HG02798 (cell line): ENCODE measurements around the gene FXR2.

Experiments
- ATAC-seq: cut with Tn5 transposase; IDR thresholded peaks from one replicate; pipeline ENCODE4 v1.9.1; 2021; ENCODE audit warnings: mild to moderate bottlenecking; ENCODE audit not compliant: unreplicated experiment, poor library complexity

FXR2 gene

GRCh38 chr17:7575481-7575883 lies 39.2 kb downstream of the FXR2 start:
- no peak for ATAC-seq

- ATAC-seq = no peak
Observed at GRCh38 chr17:7574176-7574953, 40.3 kb downstream of the FXR2 start.

DNA sequence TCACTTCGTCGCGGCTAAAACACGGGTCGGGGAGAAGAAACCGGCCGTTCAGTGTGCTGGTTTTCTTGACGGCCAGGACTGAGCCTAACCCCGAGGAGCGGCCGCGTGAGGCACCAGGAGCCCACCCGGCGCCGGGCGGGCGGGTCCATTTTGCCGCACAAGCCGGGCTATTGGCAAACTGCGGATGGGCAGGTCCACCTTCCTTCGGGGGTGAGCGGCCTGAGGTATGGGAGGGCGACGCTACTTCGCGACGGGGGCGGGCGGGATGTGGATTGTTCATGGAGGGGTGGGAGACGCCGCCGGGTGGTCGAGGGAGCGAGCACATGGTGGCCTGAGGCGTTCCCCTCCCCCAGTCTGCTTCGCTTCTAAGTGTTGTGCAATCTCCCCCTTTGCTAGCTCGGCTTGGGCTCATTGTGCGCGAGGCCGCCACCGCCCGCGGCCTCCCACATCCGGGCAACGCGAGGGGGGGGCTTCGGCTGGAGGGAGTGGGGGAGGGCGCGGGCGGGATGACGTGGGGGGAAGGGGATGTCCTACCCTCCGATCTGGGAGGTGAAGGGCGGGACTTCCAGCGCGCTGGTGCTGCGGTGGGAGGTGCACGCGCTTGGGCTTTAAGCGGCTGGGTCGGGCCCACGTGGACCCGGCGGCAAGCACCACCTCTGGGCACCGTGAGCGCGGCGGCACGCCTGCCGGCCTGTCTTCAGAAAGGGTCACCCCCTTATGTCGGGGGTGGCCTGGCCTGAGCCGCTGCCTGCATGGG lies 41.2 kb downstream of the FXR2 start:
- ATAC-seq = peak; percentile 27

DNA sequence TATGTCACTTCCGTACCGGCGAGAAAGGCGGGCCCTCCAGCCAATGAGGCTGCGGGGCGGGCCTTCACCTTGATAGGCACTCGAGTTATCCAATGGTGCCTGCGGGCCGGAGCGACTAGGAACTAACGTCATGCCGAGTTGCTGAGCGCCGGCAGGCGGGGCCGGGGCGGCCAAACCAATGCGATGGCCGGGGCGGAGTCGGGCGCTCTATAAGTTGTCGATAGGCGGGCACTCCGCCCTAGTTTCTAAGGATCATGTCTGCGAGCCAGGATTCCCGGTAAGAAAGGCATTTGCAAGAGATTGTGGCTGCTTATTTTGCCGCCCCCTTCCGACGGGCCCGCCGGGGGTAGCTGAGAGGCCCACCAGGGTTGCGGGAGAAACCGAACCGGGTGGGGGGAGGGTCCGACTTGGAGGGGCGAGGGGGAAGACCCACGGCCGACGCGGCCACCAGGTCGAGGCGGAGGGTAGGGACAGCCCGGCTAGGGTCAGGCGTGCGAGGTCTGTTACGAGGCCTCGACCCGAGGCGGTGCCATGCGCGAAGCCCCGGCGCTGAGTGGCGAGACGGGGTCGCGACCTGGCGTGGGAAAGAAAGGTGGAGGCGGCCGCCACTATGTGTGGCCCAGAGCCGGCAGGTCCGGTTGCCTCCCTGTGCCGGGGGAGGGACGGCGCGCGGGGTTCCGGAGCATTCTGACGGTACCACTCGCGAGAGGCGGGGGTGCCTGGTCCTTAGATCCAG lies 41.9 kb downstream of the FXR2 start:
- ATAC-seq = peak; percentile 90

DNA sequence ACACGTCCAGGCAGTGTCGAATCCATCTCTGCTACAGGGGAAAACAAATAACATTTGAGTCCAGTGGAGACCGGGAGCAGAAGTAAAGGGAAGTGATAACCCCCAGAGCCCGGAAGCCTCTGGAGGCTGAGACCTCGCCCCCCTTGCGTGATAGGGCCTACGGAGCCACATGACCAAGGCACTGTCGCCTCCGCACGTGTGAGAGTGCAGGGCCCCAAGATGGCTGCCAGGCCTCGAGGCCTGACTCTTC lies 42.4 kb downstream of the FXR2 start:
- no peak for ATAC-seq

GRCh38 chr17:7570351-7570750 lies 44.3 kb downstream of the FXR2 start:
- ATAC-seq = no peak

DNA sequence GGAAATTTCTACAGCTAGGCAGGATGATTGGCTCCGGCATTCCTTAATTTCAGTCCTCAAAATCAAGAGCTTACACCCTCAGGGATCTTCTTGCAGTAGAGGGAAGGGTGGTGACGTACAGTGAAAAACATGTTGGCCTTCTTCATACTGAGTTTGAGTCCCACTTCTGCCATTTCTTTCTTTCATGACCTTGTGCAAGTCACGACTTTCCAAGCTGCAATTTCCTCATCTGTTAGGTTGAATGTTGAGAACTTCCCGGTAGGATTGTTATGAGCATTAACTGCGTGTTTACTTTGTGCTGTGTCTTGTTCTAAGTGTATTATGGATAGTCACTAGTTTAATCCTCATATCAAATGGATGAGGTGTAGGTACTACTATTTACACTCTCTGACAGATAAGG lies 45.1 kb downstream of the FXR2 start:
- ATAC-seq = no peak

DNA sequence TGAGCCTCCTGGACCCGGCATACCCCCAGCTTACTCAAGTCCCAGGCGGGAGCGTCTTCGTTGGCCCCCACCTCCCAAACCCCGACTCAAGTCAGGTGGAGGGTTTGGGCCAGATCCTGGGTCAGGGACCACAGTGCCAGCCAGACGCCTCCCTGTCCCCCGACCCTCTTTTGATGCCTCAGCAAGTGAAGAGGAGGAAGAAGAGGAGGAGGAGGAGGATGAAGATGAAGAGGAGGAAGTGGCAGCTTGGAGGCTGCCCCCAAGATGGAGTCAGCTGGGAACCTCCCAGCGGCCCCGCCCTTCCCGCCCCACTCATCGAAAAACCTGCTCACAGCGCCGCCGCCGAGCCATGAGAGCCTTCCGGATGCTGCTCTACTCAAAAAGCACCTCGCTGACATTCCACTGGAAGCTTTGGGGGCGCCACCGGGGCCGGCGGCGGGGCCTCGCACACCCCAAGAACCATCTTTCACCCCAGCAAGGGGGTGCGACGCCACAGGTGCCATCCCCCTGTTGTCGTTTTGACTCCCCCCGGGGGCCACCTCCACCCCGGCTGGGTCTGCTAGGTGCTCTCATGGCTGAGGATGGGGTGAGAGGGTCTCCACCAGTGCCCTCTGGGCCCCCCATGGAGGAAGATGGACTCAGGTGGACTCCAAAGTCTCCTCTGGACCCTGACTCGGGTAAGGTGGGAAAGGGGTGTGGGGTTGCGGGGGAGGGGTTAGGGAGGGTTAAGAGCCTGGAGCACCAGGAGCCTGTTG lies 51.4 kb downstream of the FXR2 start:
- ATAC-seq = no peak

DNA sequence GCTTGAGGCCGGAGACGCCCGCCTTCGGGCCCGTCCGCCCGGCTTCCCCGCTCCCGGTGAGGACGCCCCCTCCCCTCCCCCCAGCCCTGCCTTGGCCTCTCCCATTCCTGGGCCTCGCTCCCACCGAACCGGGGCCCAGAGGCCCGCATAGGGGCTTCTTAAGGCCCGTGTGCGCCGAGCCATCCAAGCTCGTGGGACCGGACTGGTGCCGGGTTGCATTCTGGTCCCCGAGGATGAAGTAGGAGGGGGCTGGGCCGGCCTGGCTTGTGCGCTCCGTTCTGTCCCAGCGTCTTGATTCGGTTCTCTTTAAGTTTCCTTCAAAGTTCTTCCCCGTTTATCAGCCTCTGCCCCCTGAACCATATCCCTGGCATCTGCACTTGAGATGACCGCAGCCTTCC lies 52.5 kb downstream of the FXR2 start:
- peak; percentile 5 for ATAC-seq

DNA sequence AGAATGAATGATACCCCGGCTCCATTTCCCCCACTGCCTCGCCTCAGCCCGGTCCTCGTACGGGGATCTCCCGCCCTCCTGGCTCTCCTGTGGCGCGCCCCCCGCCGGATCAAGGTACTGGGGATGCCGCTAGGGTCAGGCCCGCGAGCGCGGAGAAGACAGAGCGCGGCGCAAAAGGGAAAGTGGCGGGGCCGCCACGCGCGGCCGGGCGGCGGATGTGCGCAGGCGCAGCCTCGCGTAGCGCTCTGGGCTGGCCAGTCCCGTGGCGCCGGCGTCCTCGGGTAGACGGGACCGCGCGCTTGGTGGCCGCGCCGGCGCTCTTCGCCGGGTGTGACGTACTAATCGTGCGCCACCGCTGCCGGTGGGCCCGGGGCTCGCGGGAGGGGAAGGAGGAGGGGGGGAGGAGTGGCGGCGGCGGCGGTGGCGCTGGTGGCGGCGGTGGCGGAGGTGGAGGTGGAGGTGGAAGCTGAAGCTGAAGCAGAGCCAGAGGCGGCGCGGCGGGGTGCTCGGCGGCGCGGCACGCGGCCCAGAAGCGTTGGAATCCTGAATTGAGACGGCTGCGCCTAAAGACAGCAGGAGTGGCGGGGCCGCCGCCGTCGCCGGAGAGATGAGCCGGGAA lies 53.0 kb downstream of the FXR2 start, which contains the start of gene SENP3:
SENP3 (plus strand) TSS at position 331 of the 619 bp plus-strand sequence. CDS start 1,158 bp downstream, outside the sequence.
- peak; percentile 85 for ATAC-seq

DNA sequence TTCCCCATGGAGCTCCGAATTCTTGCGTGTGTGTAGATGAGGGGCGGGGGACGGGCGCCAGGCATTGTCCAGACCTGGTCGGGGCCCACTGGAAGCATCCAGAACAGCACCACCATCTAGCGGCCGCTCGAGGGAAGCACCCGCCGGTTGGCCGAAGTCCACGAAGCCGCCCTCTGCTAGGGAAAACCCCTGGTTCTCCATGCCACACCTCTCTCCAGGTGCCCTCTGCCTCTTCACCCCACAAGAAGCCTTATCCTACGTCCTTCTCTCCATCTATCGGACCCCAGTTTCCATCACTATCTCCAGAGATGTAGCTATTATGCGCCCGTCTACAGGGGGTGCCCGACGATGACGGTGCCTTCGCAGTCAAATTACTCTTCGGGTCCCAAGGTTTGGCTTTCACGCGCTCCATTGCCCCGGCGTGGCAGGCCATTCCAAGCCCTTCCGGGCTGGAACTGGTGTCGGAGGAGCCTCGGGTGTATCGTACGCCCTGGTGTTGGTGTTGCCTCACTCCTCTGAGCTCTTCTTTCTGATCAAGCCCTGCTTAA lies 53.6 kb downstream of the FXR2 start:
- peak; percentile 61 for ATAC-seq

DNA sequence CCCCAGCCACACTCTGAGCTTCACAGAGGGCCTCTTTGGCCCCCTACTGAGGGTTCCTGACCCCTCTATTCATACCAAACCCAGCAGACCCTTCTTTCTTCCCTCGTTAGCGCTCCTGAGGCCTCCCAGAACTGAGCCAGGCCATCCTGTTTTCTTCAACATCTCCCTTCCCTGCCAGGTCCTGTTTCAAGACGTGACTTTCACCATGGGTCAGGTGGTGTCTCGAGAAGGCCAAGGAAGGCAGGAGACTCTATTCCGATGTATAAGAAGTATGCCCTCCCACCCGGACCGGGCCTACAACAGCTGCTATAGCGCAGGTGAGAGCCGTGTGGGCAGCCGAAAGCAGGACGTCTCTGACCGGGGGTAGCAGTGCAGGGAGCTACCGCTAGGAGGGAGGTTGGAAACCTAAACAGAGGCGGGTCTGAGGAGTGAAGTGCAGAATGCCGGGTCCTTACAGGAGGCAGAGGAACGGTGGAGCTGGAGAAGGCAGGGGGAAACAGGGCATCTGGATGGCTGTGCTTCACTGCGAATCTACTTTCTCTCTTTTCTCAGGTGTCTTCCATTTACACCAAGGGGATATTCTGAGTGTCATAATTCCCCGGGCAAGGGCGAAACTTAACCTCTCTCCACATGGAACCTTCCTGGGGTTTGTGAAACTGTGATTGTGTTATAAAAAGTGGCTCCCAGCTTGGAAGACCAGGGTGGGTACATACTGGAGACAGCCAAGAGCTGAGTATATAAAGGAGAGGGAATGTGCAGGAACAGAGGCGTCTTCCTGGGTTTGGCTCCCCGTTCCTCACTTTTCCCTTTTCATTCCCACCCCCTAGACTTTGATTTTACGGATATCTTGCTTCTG lies 54.3 kb downstream of the FXR2 start:
- ATAC-seq = no peak

DNA sequence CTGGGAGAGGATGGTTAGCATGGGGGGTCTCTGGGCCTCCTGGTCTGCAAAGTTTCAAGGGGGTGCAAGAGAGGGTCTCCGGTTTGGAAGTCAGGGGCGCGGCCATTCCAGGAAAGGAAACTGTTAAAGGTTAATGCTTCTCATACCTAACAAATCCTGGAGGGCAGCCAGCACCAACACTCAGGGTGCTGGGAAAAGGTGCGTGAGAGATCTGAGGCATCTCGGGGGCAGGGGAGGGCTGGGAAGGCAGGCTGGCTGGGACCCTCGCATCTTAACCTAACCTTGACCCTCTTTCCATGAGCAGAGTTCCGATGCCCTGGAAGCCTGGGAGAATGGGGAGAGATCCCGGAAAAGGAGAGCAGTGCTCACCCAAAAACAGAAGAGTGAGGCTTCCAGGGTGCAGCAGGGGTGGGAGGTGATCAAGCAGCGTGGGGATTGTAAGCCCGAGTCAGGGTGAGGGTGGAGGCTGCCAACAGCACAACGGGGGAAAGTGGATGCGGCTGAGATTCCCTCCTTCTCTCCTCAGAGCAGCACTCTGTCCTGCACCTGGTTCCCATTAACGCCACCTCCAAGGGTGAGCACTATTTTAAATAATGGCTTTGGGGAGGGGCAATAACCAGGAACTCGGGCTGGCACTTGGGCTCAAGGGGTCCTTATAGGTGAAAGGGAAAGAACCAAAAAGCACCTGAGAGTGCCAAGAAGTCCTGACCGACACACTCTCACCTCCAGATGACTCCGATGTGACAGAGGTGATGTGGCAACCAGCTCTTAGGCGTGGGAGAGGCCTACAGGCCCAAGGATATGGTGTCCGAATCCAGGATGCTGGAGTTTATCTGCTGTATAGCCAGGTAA lies 55.2 kb downstream of the FXR2 start:
- ATAC-seq = no peak

GRCh38 chr17:7558544-7559319 lies 56.0 kb downstream of the FXR2 start, which contains the start of gene TNFSF13:
TSS of gene TNFSF13 (plus strand) at chr17:7558750. CDS start at chr17:7559040, 290 bp downstream.
- ATAC-seq = no peak

GRCh38 chr17:7557775-7558543 lies 56.7 kb downstream of the FXR2 start:
- peak; percentile 24 for ATAC-seq

DNA sequence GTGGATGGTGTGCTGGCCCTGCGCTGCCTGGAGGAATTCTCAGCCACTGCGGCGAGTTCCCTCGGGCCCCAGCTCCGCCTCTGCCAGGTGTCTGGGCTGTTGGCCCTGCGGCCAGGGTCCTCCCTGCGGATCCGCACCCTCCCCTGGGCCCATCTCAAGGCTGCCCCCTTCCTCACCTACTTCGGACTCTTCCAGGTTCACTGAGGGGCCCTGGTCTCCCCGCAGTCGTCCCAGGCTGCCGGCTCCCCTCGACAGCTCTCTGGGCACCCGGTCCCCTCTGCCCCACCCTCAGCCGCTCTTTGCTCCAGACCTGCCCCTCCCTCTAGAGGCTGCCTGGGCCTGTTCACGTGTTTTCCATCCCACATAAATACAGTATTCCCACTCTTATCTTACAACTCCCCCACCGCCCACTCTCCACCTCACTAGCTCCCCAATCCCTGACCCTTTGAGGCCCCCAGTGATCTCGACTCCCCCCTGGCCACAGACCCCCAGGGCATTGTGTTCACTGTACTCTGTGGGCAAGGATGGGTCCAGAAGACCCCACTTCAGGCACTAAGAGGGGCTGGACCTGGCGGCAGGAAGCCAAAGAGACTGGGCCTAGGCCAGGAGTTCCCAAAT lies 57.4 kb downstream of the FXR2 start:
- no peak for ATAC-seq
